Epithelial cell of proximal tubule (primary cell): ENCODE results near the gene PLAC1. TPM values are rescaled to one million over a fixed set of nuclear protein-coding genes. Genes with fewer than 3 reads are reported as not detected.

Source experiments
- DNase-seq: peaks from one replicate; pipeline ENCODE4 v3.0.0-alpha.2; 2011; ENCODE audit warnings: low read depth
- H3K4me3 ChIP-seq: 2 replicates; pipeline ENCODE4 v1.5.1; 2011; ENCODE audit warnings: low read depth, mild to moderate bottlenecking, low read length
- total RNA-seq: library from RNA; depleted of rRNA; stranded (reverse); fragments of >200 nt; gene quantifications from 2 replicates; pipeline ENCODE4 v1.2.3, GENCODE V29; 2015
- TF ChIP-seq, protein P1 (sequence below): conservative IDR thresholded peaks from 2 replicates; pipeline ENCODE4 v1.5.1; 2012; ENCODE audit warnings: low read depth, mild to moderate bottlenecking, low read length

PLAC1 gene
- total RNA-seq, 1 donor from 2014 or later = not detected

DNA sequence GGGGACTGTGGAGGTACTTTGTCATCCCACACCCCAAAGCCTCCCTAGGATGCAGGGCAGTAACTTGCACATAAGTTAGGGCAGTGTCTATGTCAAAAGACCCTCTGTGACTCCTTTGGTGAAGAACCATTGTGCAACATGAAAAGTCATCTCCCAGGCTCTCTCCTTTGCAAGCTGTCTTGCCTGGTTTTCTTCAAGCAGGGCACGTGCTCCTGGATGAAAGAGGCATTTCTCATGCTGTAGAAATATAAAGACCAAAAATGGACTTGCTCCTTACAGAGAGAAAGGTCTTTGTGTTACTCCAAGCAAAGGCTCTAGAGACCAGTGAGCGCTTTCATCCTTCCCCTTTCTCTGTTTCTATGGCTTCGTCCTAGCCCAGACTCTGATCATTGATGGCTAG is 44.9 kb downstream of the PLAC1 start:
- H3K4me3 ChIP-seq = no peak overlapping the region
- TF ChIP-seq, protein P1, sequence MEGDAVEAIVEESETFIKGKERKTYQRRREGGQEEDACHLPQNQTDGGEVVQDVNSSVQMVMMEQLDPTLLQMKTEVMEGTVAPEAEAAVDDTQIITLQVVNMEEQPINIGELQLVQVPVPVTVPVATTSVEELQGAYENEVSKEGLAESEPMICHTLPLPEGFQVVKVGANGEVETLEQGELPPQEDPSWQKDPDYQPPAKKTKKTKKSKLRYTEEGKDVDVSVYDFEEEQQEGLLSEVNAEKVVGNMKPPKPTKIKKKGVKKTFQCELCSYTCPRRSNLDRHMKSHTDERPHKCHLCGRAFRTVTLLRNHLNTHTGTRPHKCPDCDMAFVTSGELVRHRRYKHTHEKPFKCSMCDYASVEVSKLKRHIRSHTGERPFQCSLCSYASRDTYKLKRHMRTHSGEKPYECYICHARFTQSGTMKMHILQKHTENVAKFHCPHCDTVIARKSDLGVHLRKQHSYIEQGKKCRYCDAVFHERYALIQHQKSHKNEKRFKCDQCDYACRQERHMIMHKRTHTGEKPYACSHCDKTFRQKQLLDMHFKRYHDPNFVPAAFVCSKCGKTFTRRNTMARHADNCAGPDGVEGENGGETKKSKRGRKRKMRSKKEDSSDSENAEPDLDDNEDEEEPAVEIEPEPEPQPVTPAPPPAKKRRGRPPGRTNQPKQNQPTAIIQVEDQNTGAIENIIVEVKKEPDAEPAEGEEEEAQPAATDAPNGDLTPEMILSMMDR = no peak
- DNase-seq = no peak

DNA sequence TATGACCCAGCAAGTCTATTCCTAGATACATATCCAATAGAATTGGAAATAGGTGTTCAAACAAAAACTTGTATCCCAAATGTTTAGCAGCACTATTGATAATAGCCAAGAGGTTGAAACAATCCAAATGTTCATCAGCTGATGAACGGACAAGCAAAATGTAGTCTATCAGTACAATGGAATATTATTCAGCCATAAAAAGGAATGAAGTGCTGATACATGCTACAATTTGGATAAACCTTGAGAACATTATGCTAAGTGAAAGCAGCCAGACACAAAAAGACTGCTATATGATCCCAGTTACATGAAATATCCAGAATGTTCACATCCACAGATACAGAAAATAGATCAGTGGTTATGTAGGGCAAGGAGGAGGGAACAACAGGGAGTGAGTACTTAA is 50.1 kb downstream of the PLAC1 start:
- TF ChIP-seq, protein P1 = no peak
- DNase-seq = no peak
- no peak overlapping the region for H3K4me3 ChIP-seq

DNA sequence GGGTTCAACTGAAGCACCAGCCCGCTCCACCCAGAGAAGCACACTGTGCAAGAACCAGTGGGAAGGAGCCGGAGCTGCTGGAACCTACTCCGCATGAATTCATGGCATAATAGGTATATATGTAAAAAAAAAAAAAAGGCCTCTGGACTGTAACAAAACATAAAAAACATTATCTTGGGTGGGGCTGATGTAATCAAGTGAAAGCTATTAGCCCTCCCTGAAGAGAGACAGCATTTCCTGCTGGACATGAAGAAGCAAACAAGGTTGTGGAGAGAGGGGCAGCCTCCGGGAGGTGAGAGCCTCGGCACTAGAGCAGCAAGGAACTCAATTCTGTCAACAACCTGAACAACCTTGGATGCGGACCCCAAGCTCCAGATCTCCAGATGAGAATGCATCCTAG is 50.7 kb downstream of the PLAC1 start:
- no peak for DNase-seq
- TF ChIP-seq, protein P1 = no peak

DNA sequence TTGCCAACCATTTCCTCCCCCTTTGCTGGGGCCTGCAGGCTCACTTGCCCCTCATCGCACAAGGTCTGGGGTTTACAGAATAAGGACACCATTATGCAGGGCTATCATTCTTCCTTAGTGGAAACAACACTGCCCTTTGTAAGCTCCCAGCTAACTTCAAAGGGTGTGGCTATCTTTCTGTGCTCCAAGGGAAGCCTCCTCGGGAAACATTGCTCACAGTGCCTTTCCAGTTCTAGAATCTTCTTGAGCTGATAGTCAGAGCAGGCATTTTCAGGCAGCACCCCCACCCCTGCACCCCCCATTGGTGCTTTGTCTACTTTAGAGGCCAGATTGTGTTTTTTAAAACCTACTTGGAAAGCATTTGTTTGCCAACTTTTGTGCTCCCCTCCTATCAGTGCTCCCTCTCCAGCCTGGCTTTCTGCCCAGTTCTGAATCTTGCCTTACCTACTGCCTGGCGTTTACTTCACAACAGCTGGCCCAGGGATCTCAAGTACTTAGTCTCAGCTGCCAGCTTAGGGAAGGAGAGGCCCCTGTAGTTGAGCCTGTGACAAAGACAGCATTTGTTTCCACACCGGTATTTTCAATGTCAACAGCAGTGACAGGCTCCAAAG is 53.5 kb downstream of the PLAC1 start:
- DNase-seq = no peak
- TF ChIP-seq, protein P1 = no peak
- no peak overlapping the region for H3K4me3 ChIP-seq

More for the DNA sequence above, 50.7 kb downstream of the PLAC1 start:
- no peak overlapping the region for H3K4me3 ChIP-seq

DNA sequence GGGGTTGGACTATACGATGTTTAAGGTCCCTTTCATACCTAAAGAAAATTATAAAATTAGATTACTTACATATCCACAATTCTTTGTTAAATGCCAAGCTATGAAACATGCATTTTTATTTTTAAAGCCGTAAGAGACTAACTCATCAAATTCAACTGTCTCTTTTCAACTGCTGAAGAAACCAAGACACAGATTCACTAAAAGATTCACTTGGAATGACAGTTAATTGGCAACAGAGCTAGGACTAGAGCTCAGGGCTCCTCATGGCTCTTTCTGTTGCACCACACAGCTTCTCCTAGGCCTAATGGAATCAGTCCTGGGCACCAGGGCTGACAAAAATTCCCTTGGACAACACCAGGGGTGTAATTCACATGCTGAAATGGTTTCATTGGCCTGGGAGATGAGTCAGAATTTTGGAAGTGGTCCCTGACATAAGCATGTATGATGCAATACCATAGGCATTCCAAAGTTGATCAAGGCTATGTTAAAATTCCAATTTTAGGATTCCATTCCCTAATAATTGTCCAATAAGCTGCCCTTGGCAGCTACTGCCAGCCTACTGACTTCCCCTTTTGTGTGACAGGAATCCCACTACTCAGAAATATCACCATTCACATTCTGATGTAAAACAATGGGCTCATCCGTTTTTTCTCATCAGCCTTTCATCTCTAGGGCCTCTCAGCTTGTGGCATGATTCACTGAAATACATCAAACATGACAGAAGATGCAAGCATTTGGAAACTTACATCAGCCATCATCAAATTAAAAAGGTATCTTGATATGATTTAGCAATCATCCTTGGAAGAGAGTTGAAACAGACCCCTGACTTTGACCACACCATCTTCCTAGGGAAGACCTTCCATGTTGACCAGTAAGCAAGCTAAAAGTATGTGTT is 54.2 kb downstream of the PLAC1 start:
- H3K4me3 ChIP-seq = no peak overlapping the region
- DNase-seq = no peak
- TF ChIP-seq, protein P1 = peak; percentile 9

DNA sequence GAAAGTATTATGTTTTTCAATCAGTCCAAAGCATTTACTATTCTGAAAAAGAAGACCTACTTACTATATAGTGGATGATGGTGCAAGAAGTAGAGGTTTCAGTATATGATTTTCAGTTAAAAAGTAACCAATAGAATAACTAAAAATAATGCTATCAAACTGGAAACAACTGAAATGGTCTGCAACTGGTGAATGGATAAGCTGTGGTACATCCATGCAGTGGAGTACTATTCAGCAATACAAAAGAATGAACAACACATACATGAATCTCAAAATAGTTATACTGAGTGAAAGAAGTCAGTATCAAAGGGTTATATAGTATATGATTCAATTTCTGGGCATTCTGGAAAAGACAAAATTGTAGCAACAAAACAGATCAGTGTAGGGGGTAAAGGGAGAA is 55.9 kb downstream of the PLAC1 start:
- no peak for DNase-seq
- TF ChIP-seq, protein P1 = no peak
- H3K4me3 ChIP-seq = no peak overlapping the region
